Measurements from ENCODE around the gene MDGA2.
"Not testable (repeated sequence)": the region's sequence is repeated elsewhere in the genome, so short reads cannot be mapped to it uniquely, and the experiment has no call there.

MDGA2 gene

DNA sequence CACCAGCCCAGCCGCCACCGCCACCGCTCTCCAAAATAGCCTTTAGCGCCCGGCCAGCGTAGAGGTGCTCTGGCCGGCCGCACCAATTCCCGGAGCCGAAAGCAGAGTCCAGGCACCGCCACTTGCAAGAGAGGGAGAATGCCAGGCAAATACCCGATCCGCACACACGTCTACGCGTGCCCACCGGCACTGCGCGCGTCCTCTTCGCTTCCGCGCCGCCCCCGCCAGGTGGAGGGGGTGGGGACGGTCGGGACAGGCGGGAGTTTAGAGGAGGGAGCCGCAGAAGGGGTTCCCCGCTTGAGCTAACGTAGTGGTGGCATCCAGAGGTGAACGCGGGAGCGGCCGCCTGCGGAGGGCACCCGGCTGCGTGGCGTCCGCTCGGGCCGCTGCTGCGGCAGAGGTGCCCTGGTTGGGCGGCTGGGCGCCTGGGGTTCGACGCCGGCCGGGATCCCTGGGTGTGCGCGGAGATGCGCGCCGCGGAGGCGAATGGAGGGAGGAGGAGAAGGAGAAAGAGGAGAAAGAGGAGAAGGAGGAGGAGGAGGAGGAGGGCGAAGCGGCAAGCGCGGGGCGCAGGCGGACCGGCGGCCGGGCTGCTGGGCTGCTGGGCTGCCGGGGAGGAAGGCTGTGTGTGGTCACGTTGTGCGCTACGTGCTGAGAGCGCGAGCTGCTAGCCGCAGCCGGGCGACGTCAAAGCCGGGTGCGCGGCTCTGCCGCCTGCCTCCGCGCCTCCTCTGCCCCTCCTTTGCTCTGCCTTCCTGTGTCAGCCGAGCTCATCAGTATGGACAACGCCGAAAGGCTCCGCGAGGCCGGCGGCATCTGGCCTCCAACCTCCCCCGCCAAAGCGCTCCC lies at the start of gene MDGA2:
TSS of gene MDGA2 (minus strand) at position 140 of the 849 bp plus-strand sequence.
- DNase-seq, result no peak

DNA sequence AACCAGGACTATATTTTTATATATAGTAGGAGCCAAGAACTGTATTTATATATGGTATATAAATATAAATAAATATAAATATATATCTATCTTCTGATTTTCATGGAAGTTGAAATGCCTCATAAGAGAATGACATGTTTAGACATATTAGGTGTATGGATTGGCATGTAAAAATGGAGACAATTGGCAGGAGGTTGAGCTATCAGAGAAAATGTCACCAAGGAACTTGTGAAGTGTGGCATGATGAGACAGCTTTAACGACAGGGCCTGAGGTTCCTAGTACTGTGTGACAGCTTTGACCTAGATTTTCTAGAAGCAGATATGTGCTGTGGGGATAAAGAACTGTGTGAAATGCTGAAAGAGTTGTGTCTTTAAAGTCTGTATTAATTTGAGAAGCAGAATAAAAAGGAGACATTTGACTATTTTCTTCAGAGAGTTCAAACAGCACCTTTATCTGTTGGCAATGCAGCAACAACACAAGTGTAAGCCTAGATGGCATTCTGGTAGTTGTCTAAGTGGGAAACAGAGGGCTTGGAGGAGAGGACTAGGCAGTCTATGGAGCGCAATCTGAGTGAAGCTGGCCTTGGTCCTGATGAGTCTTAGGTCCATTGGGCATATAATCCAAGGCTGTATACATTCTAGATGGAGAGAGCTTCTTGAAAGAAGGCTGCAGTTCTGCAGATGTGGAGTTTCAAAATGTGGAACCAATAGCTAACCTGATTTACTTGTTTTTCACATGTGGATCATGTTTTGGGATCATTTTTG lies 47.7 kb upstream of the MDGA2 start:
- no peak for DNase-seq

DNA sequence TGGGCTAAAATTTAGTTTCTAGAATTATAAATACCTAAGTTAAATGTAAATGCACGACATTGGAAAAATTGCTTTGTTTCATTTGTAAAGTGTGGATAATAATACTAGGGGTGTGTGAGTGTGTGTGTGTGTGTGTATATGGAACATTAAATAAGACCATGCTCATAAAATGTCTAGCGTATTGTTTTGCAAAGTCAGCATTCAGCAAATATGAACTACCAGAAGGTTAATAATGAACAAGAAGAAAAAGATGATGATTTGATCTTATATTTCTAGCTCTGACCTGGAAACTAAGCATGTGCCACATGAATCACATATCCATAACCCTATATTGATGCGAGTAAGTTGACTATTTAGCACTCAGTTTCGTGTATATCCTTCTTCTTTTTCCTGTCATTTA lies 44.9 kb upstream of the MDGA2 start:
- DNase-seq, result no peak

DNA sequence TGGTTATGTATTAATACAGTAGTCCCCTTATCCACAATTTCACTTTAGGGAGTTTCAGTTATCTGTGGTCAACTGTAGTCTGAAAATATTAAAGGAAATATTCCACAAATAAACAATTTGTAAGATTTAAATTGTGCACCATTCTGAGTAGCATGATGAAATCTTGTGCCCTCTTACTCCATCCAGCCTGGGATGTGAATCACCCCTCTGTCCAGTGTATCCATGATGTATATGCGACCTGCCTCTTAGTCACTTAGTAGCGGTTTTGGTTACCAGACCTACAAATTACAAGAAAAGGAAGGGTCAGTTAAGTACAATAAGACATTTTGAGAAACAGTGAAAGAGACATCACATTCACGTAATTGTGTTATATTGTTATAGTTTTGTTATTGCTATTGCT lies 39.9 kb upstream of the MDGA2 start:
- DNase-seq, result no peak

DNA sequence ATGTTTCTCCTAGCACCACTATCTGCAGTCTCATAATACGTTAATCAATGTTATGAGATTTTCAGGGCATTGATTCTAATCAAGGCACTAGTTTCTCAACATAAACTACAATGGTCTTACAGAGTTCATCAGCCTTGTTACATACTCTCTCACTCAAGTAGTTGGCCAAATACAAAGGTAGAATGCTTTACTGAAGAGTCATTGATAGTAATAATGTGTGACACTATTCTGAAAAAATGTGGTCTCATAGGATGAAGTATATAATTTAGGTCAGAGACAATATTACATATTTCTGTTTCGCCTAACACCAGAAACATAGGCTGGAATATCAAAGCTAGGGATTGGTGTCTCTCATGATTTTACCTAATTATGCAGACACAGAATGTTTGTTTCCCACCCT lies 35.2 kb upstream of the MDGA2 start:
- DNase-seq, result no peak

DNA sequence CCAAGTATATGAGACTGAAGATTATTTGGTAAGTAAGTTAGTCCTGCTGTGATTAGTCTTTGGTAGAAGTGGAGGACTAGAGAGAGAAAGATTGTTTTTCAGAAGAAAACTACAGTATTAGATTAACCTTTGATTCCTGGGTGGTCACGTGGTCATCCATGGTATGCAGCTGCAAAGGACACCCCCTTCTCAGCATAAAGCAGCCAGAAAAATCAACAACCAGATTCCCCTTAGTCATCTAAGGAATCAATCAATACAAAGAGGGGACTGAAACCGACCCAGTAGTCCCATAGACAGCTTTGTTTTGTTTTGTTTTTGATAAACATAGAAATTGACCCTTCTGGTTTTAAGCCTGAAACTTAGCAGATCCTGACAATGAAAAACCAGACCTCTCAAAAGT lies 30.3 kb upstream of the MDGA2 start:
- DNase-seq, result no peak

DNA sequence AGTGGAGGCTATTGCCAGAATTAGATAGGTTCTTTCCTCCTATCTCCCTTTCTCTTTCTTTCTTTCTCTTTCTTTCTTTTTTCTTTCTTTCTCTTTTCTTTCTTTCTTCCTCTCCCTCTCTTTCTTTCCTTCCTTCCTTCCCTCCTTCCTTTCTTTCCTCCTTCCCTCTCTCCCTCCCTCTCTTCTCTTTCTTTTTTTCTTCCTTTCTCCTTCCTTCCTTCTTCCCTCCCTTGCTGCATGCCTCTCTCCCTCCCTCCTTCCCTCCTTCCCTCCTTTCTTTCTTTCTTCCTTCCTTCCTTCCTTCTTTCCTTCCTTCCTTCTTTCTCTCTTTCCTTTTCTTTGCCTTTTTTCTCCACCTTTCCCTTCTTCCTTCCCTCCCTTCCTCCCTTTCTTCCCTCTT lies 16.4 kb upstream of the MDGA2 start:
- no peak for DNase-seq

DNA sequence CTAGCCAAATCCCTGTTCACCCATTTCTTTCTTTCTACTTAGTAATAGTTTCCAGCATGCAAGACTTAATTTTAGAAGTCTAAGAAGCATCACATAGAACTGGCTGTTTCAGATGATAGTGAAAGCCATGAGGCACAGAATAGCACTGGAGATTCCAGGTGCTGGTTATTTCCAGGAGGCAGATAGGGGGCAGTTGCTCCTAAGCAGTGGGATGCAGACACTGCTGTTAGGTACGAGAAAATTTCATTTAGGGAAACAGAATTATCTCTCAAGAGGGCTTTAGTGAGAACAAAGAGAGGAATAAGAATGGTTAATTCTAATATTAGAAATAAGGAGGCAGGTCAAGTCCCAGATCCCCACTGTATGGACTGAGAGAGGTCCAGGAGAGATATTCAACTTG lies 3.6 kb upstream of the MDGA2 start:
- DNase-seq, result no peak

DNA sequence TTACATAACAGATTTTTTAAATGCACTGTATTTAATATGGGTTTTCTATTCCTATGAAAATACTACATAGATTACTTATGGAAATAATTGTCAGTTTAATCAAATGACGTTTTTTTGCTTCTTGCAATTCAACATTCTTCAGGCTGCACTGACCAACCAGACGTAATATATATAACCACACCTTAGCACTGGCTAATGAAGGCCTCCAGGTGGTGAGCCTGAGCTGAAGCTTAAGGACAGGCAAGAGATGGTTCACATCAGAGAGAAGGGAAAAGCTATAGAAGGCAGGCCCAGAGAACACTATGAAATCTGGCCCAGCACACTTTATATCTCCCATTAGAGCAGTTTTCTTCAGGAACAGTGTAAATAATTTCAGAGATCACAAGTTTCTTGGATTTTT lies 2.8 kb upstream of the MDGA2 start:
- DNase-seq, result no peak

DNA sequence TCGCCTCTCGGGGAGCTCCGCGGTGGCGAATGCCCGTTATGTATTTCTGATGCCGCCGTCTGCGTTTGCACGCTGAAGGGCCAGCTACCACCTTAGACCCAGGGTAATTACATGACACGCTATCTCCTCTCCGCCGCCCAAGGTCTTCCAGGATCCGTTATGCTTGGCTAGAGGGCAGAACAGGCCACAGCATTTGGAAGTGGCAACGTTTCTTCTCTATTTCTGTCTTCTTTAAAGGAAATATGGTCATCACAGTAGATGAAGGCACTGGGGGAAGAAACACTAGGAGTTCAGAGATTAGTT lies 861 bp upstream of the MDGA2 start:
- DNase-seq, result no peak

DNA sequence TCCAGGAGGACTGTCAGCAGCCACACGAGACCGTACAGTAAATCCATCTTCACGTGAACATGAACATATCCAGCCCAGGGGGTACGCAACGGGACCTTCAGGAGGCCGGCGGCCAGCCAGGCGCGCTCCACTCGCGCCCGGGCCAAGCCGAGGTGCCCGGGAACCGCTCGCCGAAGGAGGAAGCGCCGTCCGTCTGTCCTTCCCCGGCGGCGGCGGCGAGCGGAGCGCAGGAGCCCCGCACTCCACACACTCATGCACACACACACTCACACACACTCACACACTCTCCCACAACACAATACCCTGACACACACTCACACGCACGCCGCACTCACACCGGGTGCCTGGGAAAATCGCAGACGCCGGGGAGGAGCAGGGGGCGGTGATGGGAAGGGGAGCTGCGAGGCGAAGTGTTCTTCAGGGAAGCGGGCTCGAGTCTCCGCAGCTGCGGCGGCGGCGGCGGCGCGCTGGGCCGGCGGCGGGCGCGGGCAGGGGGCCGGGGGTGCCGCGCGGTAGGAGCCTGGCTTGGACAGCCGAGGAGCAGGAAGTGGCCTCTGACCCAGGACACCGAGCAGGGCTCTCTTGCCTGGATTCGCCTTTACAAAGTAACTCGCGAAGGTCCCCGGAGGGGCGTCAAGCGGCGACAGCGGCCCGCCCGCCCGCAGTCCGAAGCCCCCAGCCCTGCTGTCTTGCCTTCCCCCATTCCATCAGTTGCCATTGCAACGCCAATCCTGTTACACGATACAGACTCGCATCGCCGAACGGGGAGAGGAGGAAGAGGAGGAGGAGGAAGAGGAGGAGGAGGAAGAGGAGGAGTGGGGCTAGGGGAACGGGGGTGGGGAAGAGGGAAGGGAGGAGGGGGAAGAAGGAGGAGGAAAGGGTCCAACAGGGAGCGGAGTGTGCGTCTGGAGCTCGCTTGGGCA lies 601 bp downstream of the MDGA2 start:
- DNase-seq, result peak; percentile 3

DNA sequence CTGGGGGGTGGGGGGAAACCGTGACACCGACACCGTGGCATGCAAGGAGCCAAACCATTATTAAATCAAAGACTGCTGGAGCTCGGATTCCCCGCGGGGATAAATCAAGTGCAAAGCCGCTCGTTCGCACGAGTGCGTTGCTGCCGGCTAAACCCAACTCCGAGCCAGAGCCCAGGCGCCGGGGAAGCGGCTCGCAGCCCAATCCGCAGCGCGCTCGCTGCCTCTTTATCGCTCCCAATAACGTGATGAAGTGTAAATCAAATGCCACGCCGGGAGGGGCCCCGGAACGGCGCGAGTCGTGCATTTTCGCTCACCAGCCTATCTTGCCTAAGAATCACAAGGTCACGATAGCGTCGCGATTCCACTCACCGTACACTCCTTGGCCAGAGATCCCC lies 1.3 kb downstream of the MDGA2 start:
- no peak for DNase-seq

DNA sequence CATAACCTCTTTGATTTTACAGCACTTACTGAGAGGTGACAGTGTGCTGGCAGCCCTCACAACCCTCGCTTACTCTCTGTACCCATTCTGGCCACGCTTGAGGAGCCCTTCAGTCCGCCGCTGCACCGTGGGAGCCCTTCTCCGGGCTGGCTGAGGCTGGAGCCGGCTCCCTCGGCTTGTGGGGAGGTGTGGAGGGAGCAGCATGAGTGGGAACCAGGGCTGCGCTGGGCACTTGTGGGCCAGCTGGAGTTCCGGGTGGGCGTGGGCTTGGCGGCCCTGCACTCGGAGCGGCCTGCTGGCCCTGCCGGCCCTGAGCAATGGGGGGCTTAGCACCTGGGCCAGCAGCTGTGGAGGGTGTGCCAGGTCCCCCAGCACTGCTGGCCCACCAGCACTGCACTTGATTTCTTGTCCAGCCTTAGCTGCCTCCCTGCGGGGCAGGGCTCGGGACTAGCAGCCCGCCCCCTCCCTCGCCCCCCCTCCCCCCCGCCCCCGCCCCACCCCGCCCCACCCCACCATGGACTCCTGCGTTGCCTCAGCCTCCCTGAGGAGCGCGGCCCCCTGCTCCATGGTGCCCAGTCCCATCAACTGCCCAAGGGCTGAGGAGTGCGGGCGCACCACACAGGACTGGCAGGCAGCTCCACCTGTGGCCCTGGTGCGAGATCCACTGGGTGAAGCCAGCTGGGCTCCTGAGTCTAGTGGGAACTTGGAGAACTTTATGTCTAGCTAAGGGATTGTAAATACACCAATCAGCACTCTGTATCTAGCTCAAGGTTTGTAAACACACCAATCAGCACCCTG lies 9.9 kb downstream of the MDGA2 start:
- DNase-seq, result no peak

DNA sequence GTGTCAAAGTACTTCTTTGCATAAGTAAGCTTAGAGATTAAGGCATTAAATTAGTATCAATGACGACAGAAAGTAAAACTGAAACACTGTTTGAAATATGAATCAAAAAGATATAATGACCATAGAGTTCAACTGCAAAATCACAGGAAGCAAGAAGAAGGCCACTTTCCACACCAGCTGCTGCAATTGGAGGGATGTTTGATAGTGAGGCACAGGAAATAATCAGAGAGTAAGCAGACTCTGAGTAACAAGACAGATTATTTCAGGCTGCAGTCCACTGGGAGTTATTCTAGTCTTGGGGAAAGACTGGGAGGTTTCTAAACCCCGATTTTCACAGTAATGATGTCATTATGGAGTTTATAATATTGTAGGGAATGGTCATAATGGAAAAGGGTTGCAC lies 12.9 kb downstream of the MDGA2 start:
- DNase-seq, result no peak

DNA sequence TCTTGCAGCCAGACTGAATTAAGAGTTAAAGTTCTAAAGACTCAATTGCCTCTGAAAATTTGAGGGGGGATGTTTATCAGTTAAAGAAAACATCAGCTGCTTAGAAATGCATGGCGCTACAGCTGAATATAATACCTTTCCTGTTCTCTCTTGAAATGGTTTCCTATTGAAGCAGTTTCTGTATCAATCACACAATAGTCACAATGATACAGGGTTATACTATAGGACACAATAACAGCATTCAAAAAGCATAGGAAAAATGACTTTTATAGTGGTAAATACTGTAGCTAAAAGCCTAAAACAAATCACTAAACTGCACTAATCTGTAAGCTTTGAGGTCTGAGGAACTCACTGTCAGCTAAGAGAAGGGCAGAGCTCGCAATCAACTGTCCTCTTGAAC lies 15.2 kb downstream of the MDGA2 start:
- DNase-seq, result no peak

DNA sequence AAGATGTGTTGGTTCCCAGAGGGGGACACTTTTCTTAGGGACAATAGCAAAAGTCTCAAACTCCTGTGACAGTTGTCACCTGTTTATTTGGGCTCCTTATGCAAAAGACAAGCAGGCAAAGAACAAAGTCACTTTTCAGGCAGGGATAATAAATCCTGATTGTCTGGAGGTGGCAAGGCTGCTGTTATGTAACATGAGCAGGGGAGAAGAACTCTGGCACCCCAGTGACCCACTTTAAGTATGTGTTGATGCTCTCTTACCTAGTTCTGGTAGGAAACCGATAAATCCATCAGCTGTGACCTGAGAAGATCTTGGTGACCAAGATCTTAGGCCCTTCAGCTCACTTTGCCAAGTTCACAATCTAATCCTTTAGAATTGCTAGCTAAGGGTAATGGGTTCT lies 17.4 kb downstream of the MDGA2 start:
- no peak for DNase-seq

DNA sequence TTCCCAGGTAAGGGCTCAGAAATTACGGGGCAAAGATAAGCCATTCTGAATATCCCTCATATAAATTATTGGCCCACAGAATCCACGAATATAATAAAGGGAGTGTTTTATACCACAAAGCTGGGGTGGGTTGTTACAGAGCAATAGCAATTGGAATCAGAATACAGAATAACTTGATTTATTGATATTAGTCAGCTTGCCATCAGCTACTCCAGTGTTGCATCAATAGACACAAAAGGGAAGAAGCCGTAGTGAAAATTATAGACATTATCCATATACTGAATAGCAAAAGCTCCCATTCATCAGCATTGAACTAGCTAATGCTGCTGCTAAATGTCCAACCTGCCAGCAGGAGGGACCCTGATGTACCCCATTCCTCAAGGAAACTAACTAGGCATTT lies 18.3 kb downstream of the MDGA2 start:
- DNase-seq, result no peak

DNA sequence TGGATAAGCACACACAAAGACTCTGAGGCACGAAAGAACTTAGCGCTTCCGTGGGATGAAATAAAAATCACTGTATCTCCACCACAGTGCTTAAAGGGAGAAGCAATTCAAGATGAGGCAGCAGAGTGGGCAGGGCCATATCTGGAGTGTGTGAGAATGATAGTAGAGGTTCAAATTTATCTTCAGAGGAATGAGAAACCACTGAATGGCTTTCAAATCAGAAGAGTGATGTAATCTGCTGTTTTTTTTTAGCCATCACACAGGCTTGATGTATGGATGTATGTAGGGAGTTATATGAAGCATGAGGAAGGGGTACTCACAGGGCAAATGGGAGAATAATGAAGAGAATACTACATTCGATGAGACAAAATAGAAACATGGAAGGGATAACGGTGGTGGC lies 24.1 kb downstream of the MDGA2 start:
- no peak for DNase-seq

DNA sequence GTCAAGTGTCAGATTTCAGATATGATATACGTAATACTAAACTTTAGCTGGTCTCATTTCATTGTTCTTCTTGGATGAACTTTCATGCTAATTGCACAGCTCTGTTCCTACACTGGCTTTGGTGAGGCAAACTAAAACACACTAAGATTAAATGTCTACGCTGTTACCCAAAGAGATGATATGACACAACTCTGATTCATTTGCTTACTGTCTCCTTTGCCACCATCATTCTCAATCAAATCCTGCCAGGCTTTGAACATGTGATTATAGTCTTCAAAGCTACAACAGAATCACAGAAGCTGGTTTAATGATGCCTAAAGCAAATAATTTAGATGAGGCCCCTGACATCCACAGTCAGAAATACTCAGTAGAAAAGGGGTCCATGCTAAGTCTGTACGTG lies 37.7 kb downstream of the MDGA2 start:
- DNase-seq, result no peak

DNA sequence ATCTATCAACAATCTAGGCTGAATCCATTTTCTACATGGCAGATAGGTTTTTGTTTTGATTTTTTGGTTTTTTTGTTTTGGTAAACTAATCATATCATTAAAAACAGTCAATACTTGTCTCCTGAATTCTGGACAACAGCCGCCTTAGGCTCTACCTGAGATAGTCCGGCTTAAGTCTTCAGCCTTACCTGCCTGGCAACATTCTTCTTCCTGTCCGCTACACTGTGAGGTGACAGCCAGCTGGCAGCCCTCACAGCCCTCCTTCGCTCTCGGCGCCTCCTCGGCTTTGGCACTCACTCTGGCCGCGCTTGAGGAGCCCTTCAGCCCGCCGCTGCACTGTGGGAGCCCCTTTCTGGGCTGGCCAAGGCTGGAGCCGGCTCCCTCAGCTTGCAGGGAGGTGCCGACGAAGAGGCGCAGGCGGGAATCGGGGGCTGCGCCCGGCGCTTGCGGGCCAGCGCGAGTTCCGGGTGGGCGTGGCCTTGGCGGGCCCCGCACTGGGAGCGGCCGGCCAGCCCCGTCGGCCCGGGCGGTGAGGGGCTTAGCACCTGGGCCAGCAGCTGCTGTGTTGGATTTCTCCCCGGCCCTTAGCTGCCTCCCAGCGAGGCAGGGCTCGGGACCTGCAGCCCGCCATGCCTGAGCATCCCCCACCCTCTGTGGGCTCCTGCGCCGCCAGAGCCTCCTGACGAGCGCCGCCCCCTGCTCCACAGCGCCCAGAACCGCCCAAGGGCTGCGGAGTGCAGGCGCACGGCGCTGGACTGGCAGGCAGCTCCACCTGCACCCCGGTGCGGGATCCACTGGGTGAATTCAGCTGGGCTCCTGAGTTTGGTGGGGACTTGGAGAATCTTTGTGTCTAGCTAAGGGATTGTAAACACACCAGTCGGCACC lies 49.0 kb downstream of the MDGA2 start:
- DNase-seq, result no peak

DNA sequence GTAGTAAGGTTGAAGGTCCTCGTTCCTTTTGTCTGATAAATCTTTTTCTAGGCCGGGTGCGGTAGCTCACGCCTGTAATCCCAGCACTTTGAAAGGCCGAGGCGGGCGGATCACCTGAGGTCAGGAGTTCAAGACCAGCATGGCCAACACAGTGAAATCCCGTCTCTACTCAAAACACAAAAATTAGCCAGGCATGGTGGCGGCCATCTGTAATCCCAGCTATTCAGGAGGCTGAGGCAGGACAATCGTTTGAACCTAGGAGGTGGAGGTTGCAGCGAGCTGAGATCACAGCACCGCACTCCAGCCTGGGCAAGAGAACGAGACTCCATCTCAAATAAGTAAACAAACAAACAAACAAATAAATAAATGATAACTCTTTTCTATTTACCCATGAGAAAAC lies 51.3 kb downstream of the MDGA2 start:
- DNase-seq, result not testable (repeated sequence)

DNA sequence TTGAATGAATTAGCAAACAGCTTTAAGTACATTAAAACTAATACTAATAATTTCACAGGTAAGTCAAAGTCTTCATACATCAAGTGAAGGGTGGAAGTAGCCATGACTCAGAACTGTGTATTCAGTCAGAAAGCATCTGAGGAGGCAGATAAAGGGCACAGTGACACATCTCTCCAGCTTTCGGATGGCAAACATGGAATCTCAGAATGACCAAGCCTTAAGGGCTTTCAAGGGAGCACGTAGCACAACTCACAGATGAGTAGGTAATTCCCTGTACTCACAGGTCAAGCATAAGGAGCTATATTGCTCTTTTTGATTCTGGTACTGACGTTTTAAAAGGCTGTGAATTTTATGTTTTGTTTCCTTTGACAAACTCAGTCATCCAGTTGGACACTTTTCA lies 56.0 kb downstream of the MDGA2 start:
- no peak for DNase-seq
